ENCODE results near the gene NCLN. TPM values are rescaled to one million over a fixed set of nuclear protein-coding genes. Genes with fewer than 3 reads are reported as not detected.

NCLN gene
- total RNA-seq, 4 donors from 2014 or later = 28.4 to 40.4 (median 32.5) TPM

DNA sequence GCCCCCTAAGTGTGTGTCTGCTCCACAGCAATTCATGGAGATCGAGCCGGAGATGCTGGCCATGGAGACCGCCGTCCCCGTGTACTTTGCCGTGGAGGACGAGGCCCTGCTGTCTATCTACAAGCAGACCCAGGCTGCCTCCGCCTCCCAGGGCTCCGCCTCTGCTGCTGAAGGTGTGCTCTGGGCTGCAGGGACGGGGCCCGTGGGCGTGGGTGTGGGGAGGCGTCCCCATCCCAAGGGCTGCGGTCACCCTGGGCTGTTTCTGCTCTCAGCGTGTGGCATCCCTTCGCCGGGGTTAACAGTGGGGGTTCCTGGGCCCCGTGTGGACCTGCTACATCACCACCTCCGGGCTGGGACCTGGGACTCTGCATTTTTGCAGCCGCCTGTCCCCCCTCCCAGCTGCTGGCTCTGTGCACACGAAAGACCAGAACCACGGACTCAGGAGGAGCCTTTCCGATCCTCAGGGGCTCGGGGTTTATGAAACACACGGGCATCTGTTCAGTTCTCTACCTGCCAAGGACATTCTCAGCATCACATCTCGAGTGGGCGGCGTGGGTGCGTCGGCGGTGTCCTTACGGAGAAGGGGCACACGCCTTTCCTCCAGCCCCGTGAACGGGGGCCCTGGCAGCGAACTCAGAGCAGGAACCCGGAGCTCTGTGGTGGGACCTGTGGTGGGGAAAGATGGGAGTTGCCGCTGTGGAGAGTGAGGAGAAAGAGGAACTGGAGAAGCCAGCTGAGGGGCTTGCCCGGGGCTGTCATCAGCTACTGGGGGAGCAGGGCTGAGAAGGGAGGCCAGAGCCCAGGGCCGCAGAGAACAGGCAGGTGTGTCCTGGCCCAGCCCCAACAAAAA lies 7.8 kb downstream of the NCLN start:
- 82 to 86% methylated on average over 35 to 39 of the region's 40 CpGs for WGBS, 2 donors
- H3K4me3 ChIP-seq (ENCODE audit: low read depth, poor library complexity, severe bottlenecking) = no peak overlapping the region
- TF ChIP-seq, protein P1, sequence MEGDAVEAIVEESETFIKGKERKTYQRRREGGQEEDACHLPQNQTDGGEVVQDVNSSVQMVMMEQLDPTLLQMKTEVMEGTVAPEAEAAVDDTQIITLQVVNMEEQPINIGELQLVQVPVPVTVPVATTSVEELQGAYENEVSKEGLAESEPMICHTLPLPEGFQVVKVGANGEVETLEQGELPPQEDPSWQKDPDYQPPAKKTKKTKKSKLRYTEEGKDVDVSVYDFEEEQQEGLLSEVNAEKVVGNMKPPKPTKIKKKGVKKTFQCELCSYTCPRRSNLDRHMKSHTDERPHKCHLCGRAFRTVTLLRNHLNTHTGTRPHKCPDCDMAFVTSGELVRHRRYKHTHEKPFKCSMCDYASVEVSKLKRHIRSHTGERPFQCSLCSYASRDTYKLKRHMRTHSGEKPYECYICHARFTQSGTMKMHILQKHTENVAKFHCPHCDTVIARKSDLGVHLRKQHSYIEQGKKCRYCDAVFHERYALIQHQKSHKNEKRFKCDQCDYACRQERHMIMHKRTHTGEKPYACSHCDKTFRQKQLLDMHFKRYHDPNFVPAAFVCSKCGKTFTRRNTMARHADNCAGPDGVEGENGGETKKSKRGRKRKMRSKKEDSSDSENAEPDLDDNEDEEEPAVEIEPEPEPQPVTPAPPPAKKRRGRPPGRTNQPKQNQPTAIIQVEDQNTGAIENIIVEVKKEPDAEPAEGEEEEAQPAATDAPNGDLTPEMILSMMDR (IDR thresholded peaks at IDR 0.05) = no peak
- no peak for TF ChIP-seq POLR2A (IDR thresholded peaks at IDR 0.05)
- intact Hi-C loops (cut with DNase I; ENCODE audit: low total_unique reads) = no loop called here
- DNase-seq (ENCODE audit: low spot score in 2 of 2) = no peak

DNA sequence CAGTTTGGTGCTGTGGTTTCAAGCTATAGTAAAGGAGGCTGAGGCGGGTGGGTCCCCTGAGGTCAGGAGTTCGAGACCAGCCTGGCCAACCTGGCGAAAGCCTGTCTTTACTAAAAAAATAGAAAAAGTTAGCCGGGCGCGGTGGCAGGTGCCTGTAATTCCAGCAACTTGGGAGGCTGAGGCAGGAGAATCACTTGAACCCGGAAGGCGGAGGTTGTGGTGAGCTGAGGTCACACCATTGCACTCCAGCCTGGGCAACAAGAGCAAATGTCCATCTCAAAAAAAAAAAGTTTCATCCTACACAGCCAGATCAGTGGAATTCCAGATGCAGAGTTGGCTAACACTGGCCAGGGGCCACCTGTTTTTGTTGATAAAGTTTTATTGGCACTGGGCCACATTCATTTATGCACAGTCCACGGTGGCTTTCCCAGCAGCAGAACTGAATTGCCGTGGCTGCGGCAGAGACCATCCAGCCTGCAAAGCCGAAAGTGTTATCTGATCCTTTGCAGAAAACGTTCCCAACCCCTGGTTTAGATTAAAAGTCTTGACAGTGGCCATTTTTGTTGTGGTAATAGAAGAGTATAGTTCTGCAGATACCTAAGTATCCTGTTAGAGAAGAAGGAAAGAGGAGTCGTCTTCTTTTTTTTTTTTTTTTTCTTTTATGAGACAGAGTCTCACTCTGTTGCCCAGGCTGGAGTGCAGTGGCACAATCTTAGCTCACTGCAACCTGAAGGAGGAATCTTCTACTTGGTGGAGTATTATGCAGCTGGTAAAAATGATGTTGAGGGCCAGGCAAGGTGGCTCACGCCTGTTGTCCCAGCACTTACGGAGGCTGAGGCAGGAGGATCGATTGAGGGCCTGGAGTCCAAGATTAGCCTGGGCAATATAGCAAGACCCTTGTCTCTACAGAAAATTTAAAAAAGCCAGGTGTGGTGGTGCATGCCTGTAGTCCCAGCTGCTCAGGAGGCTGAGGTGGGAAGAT lies 8.7 kb downstream of the NCLN start:
- DNase-seq (ENCODE audit: low spot score in 2 of 2) = no peak
- 87 to 92% methylated on average over 17 of the region's 17 CpGs for WGBS, 2 donors
- no peak for TF ChIP-seq POLR2A (IDR thresholded peaks at IDR 0.05)
- TF ChIP-seq, protein P1 (IDR thresholded peaks at IDR 0.05) = no peak
- H3K4me3 ChIP-seq (ENCODE audit: low read depth, poor library complexity, severe bottlenecking) = no peak overlapping the region
- intact Hi-C loops (cut with DNase I; ENCODE audit: low total_unique reads) = no loop called here

DNA sequence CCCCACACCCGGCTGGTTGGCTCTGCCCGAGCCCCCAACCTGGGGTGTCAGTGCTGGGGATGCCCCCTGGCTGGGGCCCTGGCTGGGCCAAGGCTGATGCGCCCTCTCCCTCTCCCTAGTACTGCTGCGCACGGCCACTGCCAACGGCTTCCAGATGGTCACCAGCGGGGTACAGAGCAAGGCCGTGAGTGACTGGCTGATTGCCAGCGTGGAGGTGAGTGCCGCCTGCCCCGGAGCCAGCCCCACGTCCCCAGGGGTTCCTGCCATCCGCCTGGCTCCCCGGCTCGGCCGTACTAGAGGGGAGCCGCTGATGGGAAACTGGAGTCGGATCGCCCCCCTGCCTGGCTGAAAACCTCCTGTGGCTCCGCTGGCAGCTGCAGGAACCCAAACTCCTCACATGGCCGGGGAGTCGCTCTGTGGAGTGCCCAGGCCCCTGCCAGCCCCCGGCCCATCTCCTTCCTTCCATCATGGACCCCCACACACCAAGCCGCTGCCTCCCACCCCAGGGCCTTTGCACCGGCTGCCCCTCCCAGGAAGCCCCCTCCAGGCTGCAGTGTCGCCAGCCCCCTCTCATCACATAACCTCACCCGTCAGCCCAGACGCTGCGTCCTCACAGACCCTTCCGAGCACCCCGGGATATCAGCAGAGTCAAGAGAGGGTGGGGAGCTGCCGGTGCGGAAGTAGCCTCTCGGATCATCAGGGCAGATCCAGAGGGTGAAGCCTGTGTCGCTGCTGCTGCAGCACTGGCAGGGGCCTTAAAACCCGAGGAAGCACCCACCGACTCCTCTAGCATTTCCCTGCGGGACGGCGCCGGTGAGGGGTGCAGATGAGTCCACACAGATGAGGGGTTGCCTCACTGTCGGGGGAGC lies 10.6 kb downstream of the NCLN start:
- TF ChIP-seq, protein P1 (IDR thresholded peaks at IDR 0.05) = no peak
- no peak for TF ChIP-seq POLR2A (IDR thresholded peaks at IDR 0.05)
- intact Hi-C loops (cut with DNase I; ENCODE audit: low total_unique reads) = no loop called here
- 91 to 95% methylated on average over 29 to 38 of the region's 42 CpGs for WGBS, 2 donors
- DNase-seq (ENCODE audit: low spot score in 2 of 2) = no peak
- no peak overlapping the region for H3K4me3 ChIP-seq (ENCODE audit: low read depth, poor library complexity, severe bottlenecking)

DNA sequence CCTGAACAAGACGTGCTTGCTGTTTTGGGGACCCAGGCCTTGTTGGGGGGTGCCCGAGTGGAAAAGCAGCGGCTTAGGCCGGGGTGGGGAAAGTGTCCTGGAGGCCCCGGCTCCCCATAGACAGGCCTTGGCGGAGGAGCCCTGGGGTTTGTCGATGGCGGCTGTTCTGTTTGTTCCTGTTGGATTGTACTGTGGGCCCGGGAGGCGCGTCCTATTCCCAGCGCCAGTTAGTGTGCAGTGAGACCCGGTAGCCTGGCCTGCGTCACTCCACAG lies 11.1 kb downstream of the NCLN start:
- intact Hi-C loops (cut with DNase I; ENCODE audit: low total_unique reads) = no loop called here
- WGBS, 2 donors = 94 to 98% methylated on average over 12 to 14 of the region's 14 CpGs
- no peak overlapping the region for H3K4me3 ChIP-seq (ENCODE audit: low read depth, poor library complexity, severe bottlenecking)
- TF ChIP-seq POLR2A (IDR thresholded peaks at IDR 0.05) = no peak
- TF ChIP-seq, protein P1 (IDR thresholded peaks at IDR 0.05) = no peak
- no peak for DNase-seq (ENCODE audit: low spot score in 2 of 2)

DNA sequence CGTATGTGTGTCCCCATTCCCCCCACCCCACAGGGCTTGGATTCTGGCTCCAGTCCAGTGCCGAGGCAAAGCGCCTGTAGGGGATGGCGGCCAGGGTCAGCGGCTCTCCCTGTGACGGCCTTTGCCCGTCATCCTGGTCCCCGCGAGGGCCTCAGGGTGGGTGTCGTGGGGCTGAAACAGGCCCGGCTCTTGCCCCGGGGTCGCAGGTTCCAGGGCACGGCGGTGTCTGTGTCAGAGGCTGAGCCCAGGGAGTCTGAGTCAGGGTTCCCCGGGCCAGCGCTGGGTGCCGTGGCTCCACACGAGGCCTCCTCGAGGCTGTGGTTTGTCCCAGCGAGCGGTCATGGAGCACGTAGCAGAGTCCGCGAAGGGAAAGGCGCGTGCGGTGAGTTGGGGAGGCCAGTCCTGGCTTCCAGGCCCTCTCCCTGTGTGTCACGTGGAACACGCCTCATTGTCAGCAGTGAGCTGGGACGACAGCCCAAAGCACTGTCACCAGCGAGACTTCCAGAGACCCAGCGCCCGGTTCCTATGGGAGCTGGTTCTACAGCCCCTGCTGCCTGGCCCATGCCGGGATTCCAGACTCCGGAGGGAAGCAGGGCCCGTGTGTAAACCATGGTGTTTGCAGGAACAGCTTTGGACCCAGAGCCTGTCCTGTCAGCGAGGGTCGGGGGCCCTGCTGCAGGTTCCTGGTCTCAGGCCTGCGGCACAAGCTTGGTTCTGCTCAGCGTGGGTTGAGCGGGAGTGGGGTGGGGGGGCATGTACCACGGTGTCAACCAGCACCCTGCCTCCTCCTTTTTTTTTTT lies 13.4 kb downstream of the NCLN start:
- intact Hi-C loops (cut with DNase I; ENCODE audit: low total_unique reads) = no loop called here
- DNase-seq (ENCODE audit: low spot score in 2 of 2) = no peak
- WGBS, 2 donors = 89 to 91% methylated on average over 36 to 43 of the region's 43 CpGs
- TF ChIP-seq, protein P1 (IDR thresholded peaks at IDR 0.05) = no peak
- TF ChIP-seq POLR2A (IDR thresholded peaks at IDR 0.05) = no peak
- no peak overlapping the region for H3K4me3 ChIP-seq (ENCODE audit: low read depth, poor library complexity, severe bottlenecking)
